ENCODE measurements around the gene RNF157.

DNA sequence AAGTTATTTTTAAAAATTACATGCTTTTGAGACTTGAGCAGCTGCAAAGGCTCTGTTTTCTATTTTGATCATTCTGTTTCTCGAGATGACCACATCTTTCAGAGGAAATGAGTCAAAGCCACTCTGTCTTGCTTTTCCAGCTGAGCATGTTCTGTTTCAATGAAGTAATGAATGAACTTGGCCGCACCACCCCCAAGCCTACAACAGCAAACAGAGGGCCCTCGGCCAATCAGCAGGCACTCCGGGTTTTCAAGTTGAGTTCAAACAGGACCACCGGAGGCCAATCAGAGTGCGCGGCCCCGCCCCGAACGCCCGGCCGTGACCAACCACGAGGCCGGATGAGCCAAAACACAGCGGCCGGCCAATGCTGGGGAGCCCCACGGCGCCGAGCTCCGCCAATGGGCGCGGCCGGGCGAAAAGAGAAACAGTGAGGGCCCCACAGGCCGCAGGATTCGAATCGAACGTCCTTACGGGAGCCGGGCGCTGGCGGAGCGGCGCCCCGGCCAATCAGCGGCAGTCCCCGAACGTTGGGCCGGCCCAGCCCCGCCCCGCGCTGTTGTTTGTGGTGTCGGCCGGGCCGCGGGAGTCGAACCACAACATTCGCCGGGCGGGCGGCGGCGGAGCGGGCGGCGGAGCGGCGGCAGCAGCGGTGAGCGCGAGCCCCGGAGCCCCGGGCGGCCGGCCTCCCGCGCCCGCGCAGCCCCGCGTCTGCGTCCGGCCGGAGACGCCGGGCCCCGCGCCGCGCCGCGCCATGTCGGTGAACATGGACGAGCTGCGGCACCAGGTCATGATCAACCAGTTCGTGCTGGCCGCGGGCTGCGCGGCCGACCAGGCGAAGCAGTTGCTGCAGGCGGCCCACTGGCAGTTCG, 24.7 kb upstream of the RNF157 start, which contains the start of gene UBALD2:
- TF ChIP-seq CTCF (IDR thresholded peaks at IDR 0.05) (no peak), POLR2A (IDR thresholded peaks at IDR 0.05) (peak; percentile 57), EP300 (IDR thresholded peaks at IDR 0.05) (no peak)

All from ovary (tissue), 3 donors.